ENCODE data around the gene PPP2R2C.

Gene PPP2R2C

GRCh38 chr4:6427439-6428090, 44.8 kb downstream of the PPP2R2C start:
- no peak for DNase-seq (ENCODE audit: low read depth)
- TF ChIP-seq, protein P1, sequence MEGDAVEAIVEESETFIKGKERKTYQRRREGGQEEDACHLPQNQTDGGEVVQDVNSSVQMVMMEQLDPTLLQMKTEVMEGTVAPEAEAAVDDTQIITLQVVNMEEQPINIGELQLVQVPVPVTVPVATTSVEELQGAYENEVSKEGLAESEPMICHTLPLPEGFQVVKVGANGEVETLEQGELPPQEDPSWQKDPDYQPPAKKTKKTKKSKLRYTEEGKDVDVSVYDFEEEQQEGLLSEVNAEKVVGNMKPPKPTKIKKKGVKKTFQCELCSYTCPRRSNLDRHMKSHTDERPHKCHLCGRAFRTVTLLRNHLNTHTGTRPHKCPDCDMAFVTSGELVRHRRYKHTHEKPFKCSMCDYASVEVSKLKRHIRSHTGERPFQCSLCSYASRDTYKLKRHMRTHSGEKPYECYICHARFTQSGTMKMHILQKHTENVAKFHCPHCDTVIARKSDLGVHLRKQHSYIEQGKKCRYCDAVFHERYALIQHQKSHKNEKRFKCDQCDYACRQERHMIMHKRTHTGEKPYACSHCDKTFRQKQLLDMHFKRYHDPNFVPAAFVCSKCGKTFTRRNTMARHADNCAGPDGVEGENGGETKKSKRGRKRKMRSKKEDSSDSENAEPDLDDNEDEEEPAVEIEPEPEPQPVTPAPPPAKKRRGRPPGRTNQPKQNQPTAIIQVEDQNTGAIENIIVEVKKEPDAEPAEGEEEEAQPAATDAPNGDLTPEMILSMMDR (IDR thresholded peaks at IDR 0.05; ENCODE audit: low read depth, low read length): no peak
- H3K4me3 ChIP-seq (ENCODE audit: low read depth, low read length): no peak overlapping the region

- no peak for DNase-seq (ENCODE audit: low read depth)
- TF ChIP-seq, protein P2, sequence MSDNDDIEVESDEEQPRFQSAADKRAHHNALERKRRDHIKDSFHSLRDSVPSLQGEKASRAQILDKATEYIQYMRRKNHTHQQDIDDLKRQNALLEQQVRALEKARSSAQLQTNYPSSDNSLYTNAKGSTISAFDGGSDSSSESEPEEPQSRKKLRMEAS (IDR thresholded peaks at IDR 0.05; ENCODE audit: low read depth, low read length): no peak
- no peak for TF ChIP-seq MYC (IDR thresholded peaks at IDR 0.05; ENCODE audit: low read depth, low read length)
- no peak overlapping the region for H3K4me3 ChIP-seq (ENCODE audit: low read depth, low read length)
These were observed 45.6 kb downstream of the PPP2R2C start for GRCh38 chr4:6426571-6427438.

DNA sequence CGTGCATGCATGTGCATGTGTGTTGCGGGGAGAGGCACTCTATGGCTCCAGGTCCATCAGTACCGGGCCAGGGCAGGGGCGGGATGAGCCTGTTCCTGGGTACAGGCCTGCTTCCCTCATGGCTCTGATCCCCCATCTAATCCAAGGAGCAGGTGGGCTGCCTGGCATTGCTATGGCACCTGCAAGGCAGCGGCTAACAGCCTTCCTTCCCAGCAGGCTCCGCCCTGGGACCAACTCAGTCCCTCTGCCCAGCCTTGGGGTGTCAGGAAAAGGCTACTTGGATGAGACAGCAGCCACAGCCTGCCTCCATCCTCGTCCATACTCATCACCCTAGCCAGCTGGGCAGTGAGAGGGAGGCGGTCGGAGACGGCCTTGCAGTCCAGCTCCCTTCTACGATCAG, 46.5 kb downstream of the PPP2R2C start:
- TF ChIP-seq, protein P1 (IDR thresholded peaks at IDR 0.05; ENCODE audit: low read depth, low read length): no peak
- TF ChIP-seq, protein P2 (IDR thresholded peaks at IDR 0.05; ENCODE audit: low read depth, low read length): no peak
- TF ChIP-seq POLR2A (IDR thresholded peaks at IDR 0.05; ENCODE audit: extremely low read depth, insufficient read length) (no peak), MYC (IDR thresholded peaks at IDR 0.05; ENCODE audit: low read depth, low read length) (no peak)
- DNase-seq (ENCODE audit: low read depth): no peak
- H3K4me3 ChIP-seq (ENCODE audit: low read depth, low read length): no peak overlapping the region

DNA sequence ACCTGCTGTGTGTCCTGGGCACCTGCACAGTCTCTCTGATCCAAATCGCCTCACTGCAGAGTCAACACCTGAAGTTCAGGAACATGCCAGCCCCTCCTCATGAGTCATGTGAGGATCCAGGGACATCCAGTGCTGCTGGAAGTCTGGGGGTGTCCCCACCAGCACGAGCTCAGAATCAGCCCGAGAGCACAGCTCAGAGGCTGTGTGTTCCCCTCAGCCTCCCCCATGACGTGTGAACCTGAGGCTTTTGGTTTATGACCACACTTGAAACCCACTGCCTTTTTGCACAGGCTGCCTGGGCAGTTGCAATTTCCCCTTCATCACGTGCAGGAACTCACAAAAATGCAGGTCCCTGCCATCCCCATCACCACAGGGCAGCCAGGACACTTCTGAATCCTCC, 47.1 kb downstream of the PPP2R2C start:
- no peak overlapping the region for H3K4me3 ChIP-seq (ENCODE audit: low read depth, low read length)
- DNase-seq (ENCODE audit: low read depth): no peak
- TF ChIP-seq MYC (IDR thresholded peaks at IDR 0.05; ENCODE audit: low read depth, low read length): no peak
- TF ChIP-seq, protein P1 (IDR thresholded peaks at IDR 0.05; ENCODE audit: low read depth, low read length): no peak
- TF ChIP-seq, protein P2 (IDR thresholded peaks at IDR 0.05; ENCODE audit: low read depth, low read length): no peak
- TF ChIP-seq POLR2A (IDR thresholded peaks at IDR 0.05; ENCODE audit: extremely low read depth, insufficient read length): no peak

DNA sequence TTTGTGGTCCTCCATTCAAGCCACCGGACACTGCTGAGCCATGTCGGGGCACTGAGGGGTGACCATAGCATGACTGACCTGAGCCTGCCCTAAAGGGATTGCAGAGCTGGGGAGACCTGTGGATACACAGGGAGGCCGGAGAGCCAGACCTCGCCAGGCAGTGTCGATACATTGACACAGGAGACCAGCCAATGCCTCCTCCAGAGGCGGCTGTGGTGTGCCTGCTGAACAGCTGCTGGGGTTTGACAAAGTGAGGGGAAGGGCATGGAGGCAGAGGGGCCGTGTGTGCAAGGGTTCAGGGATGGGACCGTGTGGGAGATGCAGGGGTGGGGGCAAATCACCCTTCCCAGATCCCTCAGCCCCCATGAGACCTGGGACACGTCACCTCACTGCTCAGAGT, 48.0 kb downstream of the PPP2R2C start:
- no peak for TF ChIP-seq MYC (IDR thresholded peaks at IDR 0.05; ENCODE audit: low read depth, low read length)
- no peak for TF ChIP-seq POLR2A (IDR thresholded peaks at IDR 0.05; ENCODE audit: extremely low read depth, insufficient read length)
- TF ChIP-seq, protein P1 (IDR thresholded peaks at IDR 0.05; ENCODE audit: low read depth, low read length): no peak
- TF ChIP-seq, protein P2 (IDR thresholded peaks at IDR 0.05; ENCODE audit: low read depth, low read length): no peak
- no peak for DNase-seq (ENCODE audit: low read depth)
- no peak overlapping the region for H3K4me3 ChIP-seq (ENCODE audit: low read depth, low read length)

DNA sequence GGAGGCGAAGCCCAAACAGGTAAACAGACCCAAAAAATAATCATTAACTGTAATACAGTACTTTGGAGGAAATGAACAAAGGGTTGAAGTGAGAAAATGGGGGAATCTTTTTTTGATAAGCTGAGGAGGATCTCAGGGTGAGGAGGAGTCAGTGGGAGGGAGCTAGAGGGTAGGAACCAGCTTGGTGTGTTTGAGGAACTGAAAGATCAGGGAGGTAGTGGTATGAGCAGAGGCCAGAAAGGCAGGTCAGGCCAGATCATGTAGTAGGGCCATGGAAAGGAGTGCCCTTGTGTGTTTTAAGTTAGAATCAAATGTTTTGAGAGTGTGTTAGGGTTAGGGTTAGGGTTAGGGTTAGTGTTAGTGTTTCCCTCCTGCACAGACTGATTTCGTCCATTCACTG, 48.8 kb downstream of the PPP2R2C start:
- no peak overlapping the region for H3K4me3 ChIP-seq (ENCODE audit: low read depth, low read length)
- DNase-seq (ENCODE audit: low read depth): peak; percentile 26
- TF ChIP-seq POLR2A (IDR thresholded peaks at IDR 0.05; ENCODE audit: extremely low read depth, insufficient read length): no peak
- TF ChIP-seq MYC (IDR thresholded peaks at IDR 0.05; ENCODE audit: low read depth, low read length): no peak
- TF ChIP-seq, protein P2 (IDR thresholded peaks at IDR 0.05; ENCODE audit: low read depth, low read length): no peak
- TF ChIP-seq, protein P1 (IDR thresholded peaks at IDR 0.05; ENCODE audit: low read depth, low read length): no peak

Measured in NB4 (cell line).